ENCODE results near the gene USP6.
"Not testable (repeated sequence)": the region's sequence is repeated elsewhere in the genome, so short reads cannot be mapped to it uniquely, and the experiment has no call there.

DNA sequence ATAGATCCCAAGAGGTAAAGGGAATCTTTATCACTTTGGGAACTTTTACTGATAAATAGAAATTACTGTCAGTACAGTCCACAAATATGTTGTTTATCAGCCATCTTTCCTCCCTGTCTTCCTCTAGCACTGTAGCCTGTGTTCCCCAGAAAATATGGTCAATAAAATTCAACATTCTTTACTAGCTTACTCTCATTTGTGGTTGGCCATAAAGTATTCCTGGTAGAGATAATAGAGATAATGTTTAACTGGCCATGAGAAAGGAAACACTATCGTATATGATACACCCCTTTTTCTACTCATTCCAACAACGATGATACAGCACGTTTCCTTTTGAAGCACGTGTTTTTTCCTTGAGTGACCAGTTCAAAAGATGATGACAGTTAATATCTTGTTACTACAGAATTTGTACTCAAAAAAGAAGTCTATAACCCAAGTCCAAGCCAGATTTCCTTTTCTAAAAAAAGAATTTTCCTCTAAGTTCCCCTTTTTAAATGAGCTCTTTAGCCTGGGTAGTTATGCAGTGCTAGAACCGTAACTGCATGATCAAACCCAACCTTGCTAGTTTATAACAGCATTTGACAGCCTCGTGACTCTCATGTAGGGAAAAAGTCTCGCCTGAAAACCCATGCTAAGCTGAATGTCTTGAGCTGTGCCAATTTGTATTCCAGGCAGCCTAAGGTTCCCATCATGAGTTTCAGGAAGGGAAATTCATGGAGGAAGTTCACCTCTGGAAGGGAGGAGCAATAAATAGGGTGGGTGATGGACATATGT lies 50.1 kb downstream of the USP6 start:
- TF ChIP-seq, protein P1, sequence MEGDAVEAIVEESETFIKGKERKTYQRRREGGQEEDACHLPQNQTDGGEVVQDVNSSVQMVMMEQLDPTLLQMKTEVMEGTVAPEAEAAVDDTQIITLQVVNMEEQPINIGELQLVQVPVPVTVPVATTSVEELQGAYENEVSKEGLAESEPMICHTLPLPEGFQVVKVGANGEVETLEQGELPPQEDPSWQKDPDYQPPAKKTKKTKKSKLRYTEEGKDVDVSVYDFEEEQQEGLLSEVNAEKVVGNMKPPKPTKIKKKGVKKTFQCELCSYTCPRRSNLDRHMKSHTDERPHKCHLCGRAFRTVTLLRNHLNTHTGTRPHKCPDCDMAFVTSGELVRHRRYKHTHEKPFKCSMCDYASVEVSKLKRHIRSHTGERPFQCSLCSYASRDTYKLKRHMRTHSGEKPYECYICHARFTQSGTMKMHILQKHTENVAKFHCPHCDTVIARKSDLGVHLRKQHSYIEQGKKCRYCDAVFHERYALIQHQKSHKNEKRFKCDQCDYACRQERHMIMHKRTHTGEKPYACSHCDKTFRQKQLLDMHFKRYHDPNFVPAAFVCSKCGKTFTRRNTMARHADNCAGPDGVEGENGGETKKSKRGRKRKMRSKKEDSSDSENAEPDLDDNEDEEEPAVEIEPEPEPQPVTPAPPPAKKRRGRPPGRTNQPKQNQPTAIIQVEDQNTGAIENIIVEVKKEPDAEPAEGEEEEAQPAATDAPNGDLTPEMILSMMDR (IDR thresholded peaks at IDR 0.05; ENCODE audit: poor library complexity): not testable (repeated sequence)
- TF ChIP-seq EZH2phosphoT487 (IDR thresholded peaks at IDR 0.05; ENCODE audit: low read depth, severe bottlenecking, unreplicated experiment); EZH2 (IDR thresholded peaks at IDR 0.05; ENCODE audit: borderline replicate concordance): not testable (repeated sequence)

Measured in hepatocyte (in vitro differentiated cells).